Mesenchymal stem cell (in vitro differentiated cells and primary cell): ENCODE data around the gene CTSZ.

Source experiments
- DNase-seq: peaks from one replicate; pipeline ENCODE4 v3.0.0-alpha.2; 2013
- H2AFZ ChIP-seq: one replicate; pipeline ENCODE4 v1.6.1; 2013; ENCODE audit warnings: low read depth, mild to moderate bottlenecking, control low read depth, inconsistent platforms, low read length, moderate library complexity
- H2AK5ac ChIP-seq: 2 replicates; pipeline ENCODE4 v1.6.1; 2013; ENCODE audit warnings: low read length, moderate library complexity, mild to moderate bottlenecking, inconsistent platforms; ENCODE audit not compliant: severe bottlenecking
- H2BK120ac ChIP-seq: one replicate; pipeline ENCODE4 v1.6.1; 2013; ENCODE audit warnings: low read depth, mild to moderate bottlenecking, inconsistent platforms, low read length, moderate library complexity
- H2BK12ac ChIP-seq, 2 experiments: one replicate each; pipeline ENCODE4 v1.6.1; 2013; ENCODE audit warnings: inconsistent platforms in 2 of 2, low read length in 2 of 2, mild to moderate bottlenecking in 2 of 2, moderate library complexity in 2 of 2, control low read depth in 1 of 2
- H2BK15ac ChIP-seq: one replicate; pipeline ENCODE4 v1.6.1; 2013; ENCODE audit warnings: mild to moderate bottlenecking, low read depth, inconsistent platforms; ENCODE audit not compliant: poor library complexity, severe bottlenecking
- H2BK5ac ChIP-seq: 2 replicates; pipeline ENCODE4 v1.6.1; 2013; ENCODE audit warnings: low read depth, mild to moderate bottlenecking, low read length, control low read depth, inconsistent platforms; ENCODE audit not compliant: poor library complexity, severe bottlenecking
- H3K14ac ChIP-seq, 2 experiments: one replicate each; pipeline ENCODE4 v1.6.1; 2013; ENCODE audit warnings: inconsistent platforms in 2 of 2, low read length in 2 of 2, control low read depth in 1 of 2, mild to moderate bottlenecking in 1 of 2, moderate library complexity in 1 of 2
- H3K18ac ChIP-seq, 2 experiments: one replicate each; pipeline ENCODE4 v1.6.1; 2013; ENCODE audit warnings: inconsistent platforms in 2 of 2, low read length in 2 of 2, control low read depth in 1 of 2, low read depth in 1 of 2, mild to moderate bottlenecking in 1 of 2
- H3K23ac ChIP-seq, 2 experiments: one replicate each; pipeline ENCODE4 v1.6.1; 2013; ENCODE audit warnings: inconsistent platforms in 2 of 2, low read length in 2 of 2, mild to moderate bottlenecking in 2 of 2, moderate library complexity in 2 of 2, control low read depth in 1 of 2
- H3K27ac ChIP-seq: 2 replicates; pipeline ENCODE4 v1.5.1; 2013; ENCODE audit warnings: mild to moderate bottlenecking, moderate library complexity, low read length, control low read depth, inconsistent platforms; ENCODE audit not compliant: poor library complexity, severe bottlenecking
- H3K27me3 ChIP-seq, 2 experiments: 2 replicates each; pipeline versions ENCODE4 v1.6.1 to v1.7.0; 2013; ENCODE audit warnings: low read length in 2 of 2, mild to moderate bottlenecking in 2 of 2, moderate library complexity in 2 of 2, control low read depth in 1 of 2, inconsistent platforms in 1 of 2; ENCODE audit not compliant: control insufficient read depth in 1 of 2, insufficient read depth in 1 of 2
- H3K36me3 ChIP-seq, 2 experiments: 2 replicates each; pipeline versions ENCODE4 v1.6.1 to v1.7.0; 2013; ENCODE audit warnings: low read length in 2 of 2, control low read depth in 1 of 2, inconsistent platforms in 1 of 2, low read depth in 1 of 2, mild to moderate bottlenecking in 1 of 2; ENCODE audit not compliant: insufficient read depth in 2 of 2, control insufficient read depth in 1 of 2
- H3K4ac ChIP-seq, 2 experiments: one replicate each; pipeline ENCODE4 v1.6.1; 2013; ENCODE audit warnings: inconsistent platforms in 2 of 2, low read length in 2 of 2, mild to moderate bottlenecking in 2 of 2, moderate library complexity in 2 of 2, control low read depth in 1 of 2, low read depth in 1 of 2
- H3K4me1 ChIP-seq: 2 replicates; pipeline ENCODE4 v1.6.1; 2013; ENCODE audit warnings: low read depth, low read length, control low read depth; ENCODE audit not compliant: control insufficient read depth, insufficient read depth
- H3K4me2 ChIP-seq: 2 replicates; pipeline ENCODE4 v1.6.1; 2013; ENCODE audit warnings: low read length, mild to moderate bottlenecking, inconsistent platforms; ENCODE audit not compliant: poor library complexity, severe bottlenecking
- H3K4me3 ChIP-seq, 2 experiments: 2 replicates each; pipeline versions ENCODE4 v1.5.1 to v1.7.0; 2013; ENCODE audit warnings: low read length in 2 of 2, mild to moderate bottlenecking in 2 of 2, control low read depth in 1 of 2, low read depth in 1 of 2; ENCODE audit not compliant: insufficient read depth in 1 of 2
- H3K79me1 ChIP-seq: replicated peaks from 2 replicates; pipeline ENCODE4 v1.6.1; 2013; ENCODE audit warnings: mild to moderate bottlenecking, control low read depth, low read length, inconsistent platforms; ENCODE audit not compliant: poor library complexity, severe bottlenecking
- H3K9ac ChIP-seq: 2 replicates; pipeline ENCODE4 v1.7.0; 2013; ENCODE audit warnings: mild to moderate bottlenecking, low read length, moderate library complexity
- H3K9me3 ChIP-seq: 2 replicates; pipeline ENCODE4 v1.7.0; 2013; ENCODE audit warnings: mild to moderate bottlenecking, low read length; ENCODE audit not compliant: control insufficient read depth
- H4K8ac ChIP-seq: one replicate; pipeline ENCODE4 v1.6.1; 2013; ENCODE audit warnings: inconsistent platforms, mild to moderate bottlenecking, low read length, moderate library complexity
- H4K91ac ChIP-seq: one replicate; pipeline ENCODE4 v1.6.1; 2013; ENCODE audit warnings: mild to moderate bottlenecking, low read length, inconsistent platforms
- WGBS: methylation state at CpG from one replicate; pipeline ENCODE4 v1.1.7; 2013; ENCODE audit warnings: mixed read lengths; 5-methylcytosine and 5-hydroxymethylcytosine counted together

The CTSZ gene

GRCh38 chr20:59035381-59035780, 28.3 kb upstream of the CTSZ start:
- Histone ChIP-seq H3K4me2 (no peak overlapping the region), H3K4me3 (no peak overlapping the region), H2BK12ac (no peak overlapping the region), H3K9ac (no peak overlapping the region), H4K91ac (no peak overlapping the region), H3K23ac (no peak overlapping the region), H3K4me1 (peaks cover 6% of the 10 kb centered on the region), H2BK120ac (no peak overlapping the region), H3K9me3 (no peaks in the 10 kb centered on the region), H3K14ac (no peak overlapping the region), H4K8ac (no peak overlapping the region), H3K27ac (no peak overlapping the region), H3K27me3 (no peaks in the 10 kb centered on the region), H3K36me3 (peaks cover 13 to 55% of the 10 kb centered on the region in 2 experiments), H2AK5ac (no peak overlapping the region), H2BK5ac (no peak overlapping the region), H2AFZ (no peak overlapping the region), H2BK15ac (no peak overlapping the region), H3K18ac (no peak overlapping the region), H3K79me1 (peaks cover 5% of the 10 kb centered on the region), H3K4ac (no peak overlapping the region)
- WGBS: 97% methylated on average over 3 of the region's 3 CpGs
- DNase-seq: no peak

DNA sequence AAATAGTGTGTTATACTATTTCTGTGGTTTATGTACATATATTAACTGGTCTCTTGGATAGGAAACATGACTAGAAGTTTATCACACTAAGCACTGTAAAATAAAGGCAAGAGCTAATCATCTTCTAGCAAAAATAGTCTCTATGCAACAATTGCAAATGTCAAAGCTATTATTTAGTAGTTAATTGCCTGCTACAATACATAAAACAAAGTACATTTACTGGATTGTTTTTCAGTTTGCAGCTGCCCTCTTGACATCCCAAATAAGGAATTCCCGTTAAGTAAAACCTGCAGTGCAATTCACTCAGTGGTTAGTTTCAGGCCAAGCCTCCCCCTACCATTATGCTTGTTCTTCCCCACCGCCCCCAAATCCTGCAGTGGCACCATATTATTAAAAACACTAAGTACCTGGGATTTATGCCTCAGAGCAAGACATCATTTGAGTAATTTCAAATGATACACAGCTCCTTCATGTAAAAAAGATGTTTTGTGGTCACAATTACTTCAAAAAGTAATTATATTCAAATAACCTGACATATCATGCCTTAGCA, 26.6 kb upstream of the CTSZ start:
- no peak overlapping the region for H3K27ac ChIP-seq
- no peak overlapping the region for H3K18ac ChIP-seq
- no peak overlapping the region for H2AK5ac ChIP-seq
- no peak overlapping the region for H3K4ac ChIP-seq
- H3K14ac ChIP-seq: no peak overlapping the region
- H2BK5ac ChIP-seq: no peak overlapping the region
- H2AFZ ChIP-seq: no peak overlapping the region
- H3K9me3 ChIP-seq: no peaks in the 10 kb centered on the region
- H3K4me3 ChIP-seq: no peak overlapping the region
- no peak overlapping the region for H2BK12ac ChIP-seq
- no peak overlapping the region for H2BK120ac ChIP-seq
- no peak overlapping the region for H3K23ac ChIP-seq
- no peak for DNase-seq
- no peaks in the 10 kb centered on the region for H3K27me3 ChIP-seq
- no peak overlapping the region for H2BK15ac ChIP-seq
- peaks cover 5% of the 10 kb centered on the region for H3K79me1 ChIP-seq
- H3K4me2 ChIP-seq: no peak overlapping the region
- 75% methylated on average over 2 of the region's 2 CpGs for WGBS
- H3K36me3 ChIP-seq: peaks cover 13 to 68% of the 10 kb centered on the region in 2 experiments
- H3K4me1 ChIP-seq: peaks cover 6% of the 10 kb centered on the region
- H3K9ac ChIP-seq: peak overlapping the region; percentile 89
- no peak overlapping the region for H4K8ac ChIP-seq
- H4K91ac ChIP-seq: no peak overlapping the region

DNA sequence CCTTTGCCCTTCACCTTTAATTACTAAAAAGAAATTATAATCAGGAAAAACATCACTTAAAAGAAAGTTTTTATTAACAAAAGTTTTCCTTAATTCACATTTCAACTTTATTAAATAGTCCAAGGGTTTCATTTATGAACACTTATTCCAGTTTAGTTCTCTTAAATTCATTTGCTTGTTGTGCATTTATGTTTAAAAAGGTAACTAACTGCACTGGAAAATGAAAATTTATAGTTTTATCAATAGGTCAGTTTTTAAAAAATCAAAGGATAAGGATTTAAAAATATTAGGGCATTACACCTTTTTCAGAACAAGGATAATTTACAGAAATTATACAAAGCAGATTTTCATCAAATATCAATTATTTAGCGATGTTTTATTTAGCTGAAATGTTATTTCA, 26.0 kb upstream of the CTSZ start:
- H3K4me2 ChIP-seq: no peak overlapping the region
- no peak overlapping the region for H3K4ac ChIP-seq
- H4K91ac ChIP-seq: no peak overlapping the region
- peaks cover 13 to 71% of the 10 kb centered on the region in 2 experiments for H3K36me3 ChIP-seq
- peak overlapping the region in 1 of 2 experiments; percentile 93 for H3K4me3 ChIP-seq
- H3K79me1 ChIP-seq: peaks cover 5% of the 10 kb centered on the region
- H2AFZ ChIP-seq: no peak overlapping the region
- H3K4me1 ChIP-seq: peaks cover 6% of the 10 kb centered on the region
- no peak overlapping the region for H2BK12ac ChIP-seq
- no peak overlapping the region for H3K27ac ChIP-seq
- no CpG with 5 or more reads among the region's 1 CpG for WGBS
- no peaks in the 10 kb centered on the region for H3K27me3 ChIP-seq
- H2BK15ac ChIP-seq: no peak overlapping the region
- no peak overlapping the region for H2AK5ac ChIP-seq
- peak overlapping the region; percentile 89 for H3K9ac ChIP-seq
- no peak overlapping the region for H4K8ac ChIP-seq
- no peak overlapping the region for H3K23ac ChIP-seq
- no peak overlapping the region for H2BK120ac ChIP-seq
- DNase-seq: no peak
- H3K18ac ChIP-seq: no peak overlapping the region
- no peak overlapping the region for H3K14ac ChIP-seq
- H2BK5ac ChIP-seq: no peak overlapping the region
- H3K9me3 ChIP-seq: no peaks in the 10 kb centered on the region

- Histone ChIP-seq H3K4me2 (peak overlapping the region; percentile 97), H3K27me3 (no peaks in the 10 kb centered on the region), H2BK120ac (peak overlapping the region; percentile 79), H3K9me3 (no peaks in the 10 kb centered on the region), H2BK12ac (no peak overlapping the region), H3K18ac (peak overlapping the region in 1 of 2 experiments; percentile 74), H3K4me3 (peak overlapping the region; percentile 78 to 93), H2BK15ac (no peak overlapping the region), H2BK5ac (no peak overlapping the region), H2AFZ (peak overlapping the region; percentile 60), H3K27ac (peak overlapping the region; percentile 41), H2AK5ac (no peak overlapping the region), H3K23ac (no peak overlapping the region), H4K91ac (no peak overlapping the region), H3K36me3 (peaks cover 13 to 69% of the 10 kb centered on the region in 2 experiments), H3K9ac (peak overlapping the region; percentile 89), H3K4me1 (peaks cover 6% of the 10 kb centered on the region), H4K8ac (peak overlapping the region; percentile 71), H3K14ac (no peak overlapping the region), H3K79me1 (peaks cover 5% of the 10 kb centered on the region), H3K4ac (peak overlapping the region in 1 of 2 experiments; percentile 83)
- WGBS: 2% methylated on average over 13 of the region's 13 CpGs
- DNase-seq: peak; percentile 72
Observed at GRCh38 chr20:59032713-59033059, 25.6 kb upstream of the CTSZ start.
